ENCODE results near the gene PHLDA2. TPM values are rescaled to one million over a fixed set of nuclear protein-coding genes. Genes with fewer than 3 reads are reported as not detected.

The PHLDA2 gene
- polyA plus RNA-seq, 1 donor (not counting 4 experiments of a cell fraction or from before 2014, with no cell fraction given): 24.3 TPM

DNA sequence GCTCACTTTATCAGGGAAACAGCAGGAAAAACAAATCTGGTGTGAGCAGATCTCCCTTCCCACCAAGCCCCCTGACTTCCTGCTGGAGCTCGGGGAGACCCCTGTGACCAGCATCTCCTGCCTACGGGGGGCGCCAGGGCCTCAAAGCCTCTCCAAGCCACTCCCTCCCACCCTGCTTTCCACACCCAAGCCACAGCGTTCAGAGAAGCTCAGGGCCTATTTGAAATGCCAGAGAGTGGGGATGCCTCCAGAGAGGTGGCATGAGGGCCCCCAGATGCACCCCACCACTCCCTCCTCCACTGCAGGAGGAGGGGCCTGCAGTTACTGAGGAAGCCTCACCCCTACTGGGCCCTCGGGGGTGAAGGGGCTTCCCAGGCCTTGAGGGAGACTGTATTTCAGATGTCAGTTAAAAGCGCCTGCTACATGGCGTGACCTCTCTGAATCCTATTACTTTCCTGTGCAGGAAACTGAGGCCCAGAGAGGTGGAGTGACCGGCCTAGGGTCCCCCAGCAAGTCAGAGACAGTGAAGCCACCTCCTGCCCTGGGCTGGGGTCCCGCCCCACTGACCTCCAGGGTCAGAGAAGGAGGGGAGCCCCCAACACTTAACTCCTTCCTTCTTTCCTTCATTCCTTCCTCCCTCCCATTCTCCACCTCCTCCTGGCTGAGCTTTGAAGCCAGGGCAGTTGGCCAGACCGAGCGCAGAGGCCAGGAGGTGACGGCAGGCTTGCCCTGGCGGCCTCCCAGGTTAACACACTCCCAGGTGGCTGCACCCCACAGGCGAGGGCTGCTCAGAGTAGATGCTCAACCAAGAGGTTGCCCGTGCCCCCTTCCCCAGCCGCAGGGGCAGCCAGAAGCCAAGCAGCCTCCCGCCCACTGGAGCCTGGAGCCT is 37.6 kb downstream of the PHLDA2 start:
- Histone ChIP-seq H3K4me3 (ENCODE audit: control insufficient read depth in 2 of 3, extremely low read depth in 1 of 3, insufficient read depth in 2 of 3, low read depth in 1 of 3, low read length in 3 of 3) (peak overlapping the region in 2 of 3 experiments; percentile 8 to 46), H4K20me1 (ENCODE audit: control insufficient read depth, extremely low read depth, insufficient read depth, low read length) (peaks cover 2% of the 10 kb centered on the region), H3K79me2 (ENCODE audit: control insufficient read depth, insufficient read depth, low read length) (no peaks in the 10 kb centered on the region), H3K9me3 (ENCODE audit: control insufficient read depth, low read depth, low read length) (no peaks in the 10 kb centered on the region), H3K4me2 (ENCODE audit: control insufficient read depth, extremely low read depth, insufficient read depth, low read depth, low read length) (peak overlapping the region; percentile 71), H3K9ac (ENCODE audit: control insufficient read depth, extremely low read depth, insufficient read depth, low read length) (peak overlapping the region; percentile 54), H3K27ac (ENCODE audit: control insufficient read depth, insufficient read depth, low read length) (no peak overlapping the region), H3K9me1 (ENCODE audit: control insufficient read depth, extremely low read depth, insufficient read depth, low read length) (no peaks in the 10 kb centered on the region), H3K36me3 (ENCODE audit: control insufficient read depth in 2 of 2, extremely low read depth in 1 of 2, insufficient read depth in 2 of 2, low read length in 2 of 2) (no peaks in the 10 kb centered on the region), H2AFZ (ENCODE audit: control insufficient read depth, low read length) (peak overlapping the region; percentile 51), H3K27me3 (ENCODE audit: control insufficient read depth, extremely low read depth, insufficient read depth, low read length) (peaks cover 3% of the 10 kb centered on the region), H3K4me1 (ENCODE audit: control insufficient read depth, extremely low read depth, insufficient read depth, low read length) (peaks cover 25% of the 10 kb centered on the region)
- dilution Hi-C loops (cut with MboI; ENCODE audit: extremely low pct_ligation_motif_present, low sequenced_read_pairs): no loop called here
- no peak for DNase-seq (ENCODE audit: low read depth, low spot score)
- TF ChIP-seq CTCF (optimal IDR thresholded peaks at IDR 0.05 in 1 of 3, IDR thresholded peaks at IDR 0.05 in 1 of 3, conservative IDR thresholded peaks at IDR 0.05 in 1 of 3; ENCODE audit: extremely low read depth in 1 of 3, insufficient read depth in 2 of 3, low read length in 3 of 3): no peak
- no peak for TF ChIP-seq EZH2 (IDR thresholded peaks at IDR 0.05; ENCODE audit: low read length)
- no peak for FAIRE-seq

GRCh38 chr11:2890466-2891294 is 38.5 kb downstream of the PHLDA2 start:
- Histone ChIP-seq H3K27ac (ENCODE audit: control insufficient read depth, insufficient read depth, low read length) (no peak overlapping the region), H3K9me1 (ENCODE audit: control insufficient read depth, extremely low read depth, insufficient read depth, low read length) (no peaks in the 10 kb centered on the region), H2AFZ (ENCODE audit: control insufficient read depth, low read length) (peak overlapping the region; percentile 56), H3K9me3 (ENCODE audit: control insufficient read depth, low read depth, low read length) (no peaks in the 10 kb centered on the region), H3K4me2 (ENCODE audit: control insufficient read depth, extremely low read depth, insufficient read depth, low read depth, low read length) (peak overlapping the region; percentile 62), H3K9ac (ENCODE audit: control insufficient read depth, extremely low read depth, insufficient read depth, low read length) (peak overlapping the region; percentile 54), H4K20me1 (ENCODE audit: control insufficient read depth, extremely low read depth, insufficient read depth, low read length) (peaks cover 2% of the 10 kb centered on the region), H3K4me1 (ENCODE audit: control insufficient read depth, extremely low read depth, insufficient read depth, low read length) (peaks cover 25% of the 10 kb centered on the region), H3K27me3 (ENCODE audit: control insufficient read depth, extremely low read depth, insufficient read depth, low read length) (peaks cover 3% of the 10 kb centered on the region), H3K79me2 (ENCODE audit: control insufficient read depth, insufficient read depth, low read length) (no peaks in the 10 kb centered on the region), H3K36me3 (ENCODE audit: control insufficient read depth in 2 of 2, extremely low read depth in 1 of 2, insufficient read depth in 2 of 2, low read length in 2 of 2) (no peaks in the 10 kb centered on the region), H3K4me3 (ENCODE audit: control insufficient read depth in 2 of 3, extremely low read depth in 1 of 3, insufficient read depth in 2 of 3, low read depth in 1 of 3, low read length in 3 of 3) (no peak overlapping the region)
- DNase-seq (ENCODE audit: low read depth, low spot score) (no peak), FAIRE-seq (no peak)
- TF ChIP-seq CTCF (optimal IDR thresholded peaks at IDR 0.05 in 1 of 3, IDR thresholded peaks at IDR 0.05 in 1 of 3, conservative IDR thresholded peaks at IDR 0.05 in 1 of 3; ENCODE audit: extremely low read depth in 1 of 3, insufficient read depth in 2 of 3, low read length in 3 of 3) (no peak), EZH2 (IDR thresholded peaks at IDR 0.05; ENCODE audit: low read length) (no peak)
- dilution Hi-C loops (cut with MboI; ENCODE audit: extremely low pct_ligation_motif_present, low sequenced_read_pairs): no loop called here

Data from keratinocyte (primary cell).